ENCODE measurements around the gene TCEAL3.
"Not testable (repeated sequence)": the region's sequence is repeated elsewhere in the genome, so short reads cannot be mapped to it uniquely, and the experiment has no call there.

TCEAL3 gene

GRCh38 chrX:103635436-103635835 is 27.7 kb downstream of the TCEAL3 start:
- H3K4me3 ChIP-seq (ENCODE audit: low read depth, low read length): no peak overlapping the region
- DNase-seq (ENCODE audit: low read depth): no peak
- TF ChIP-seq CTCF (IDR thresholded peaks at IDR 0.05; ENCODE audit: control insufficient read depth, extremely low read depth, insufficient read depth): no peak

GRCh38 chrX:103637604-103638338 is 30.0 kb downstream of the TCEAL3 start:
- DNase-seq (ENCODE audit: low read depth): no peak
- H3K4me3 ChIP-seq (ENCODE audit: low read depth, low read length): no peak overlapping the region
- no peak for TF ChIP-seq CTCF (IDR thresholded peaks at IDR 0.05; ENCODE audit: control insufficient read depth, extremely low read depth, insufficient read depth)

GRCh38 chrX:103638479-103639346 is 30.9 kb downstream of the TCEAL3 start:
- H3K4me3 ChIP-seq (ENCODE audit: low read depth, low read length); DNase-seq (ENCODE audit: low read depth): not testable (repeated sequence)

GRCh38 chrX:103640401-103641155 is 32.8 kb downstream of the TCEAL3 start:
- DNase-seq (ENCODE audit: low read depth): no peak
- TF ChIP-seq CTCF (IDR thresholded peaks at IDR 0.05; ENCODE audit: control insufficient read depth, extremely low read depth, insufficient read depth): no peak
- no peak overlapping the region for H3K4me3 ChIP-seq (ENCODE audit: low read depth, low read length)

GRCh38 chrX:103644125-103644524 is 36.4 kb downstream of the TCEAL3 start:
- TF ChIP-seq CTCF (IDR thresholded peaks at IDR 0.05; ENCODE audit: control insufficient read depth, extremely low read depth, insufficient read depth): no peak
- DNase-seq (ENCODE audit: low read depth): no peak
- no peak overlapping the region for H3K4me3 ChIP-seq (ENCODE audit: low read depth, low read length)

- no peak overlapping the region for H3K4me3 ChIP-seq (ENCODE audit: low read depth, low read length)
- TF ChIP-seq CTCF (IDR thresholded peaks at IDR 0.05; ENCODE audit: control insufficient read depth, extremely low read depth, insufficient read depth): no peak
- DNase-seq (ENCODE audit: low read depth): no peak
These were observed 39.9 kb downstream of the TCEAL3 start for GRCh38 chrX:103647630-103648029.
